ENCODE results near the gene COASY. TPM values are rescaled to one million over a fixed set of nuclear protein-coding genes. Genes with fewer than 3 reads are reported as not detected.

COASY gene
- total RNA-seq, 1 donor from 2014 or later, result 3.6 TPM

DNA sequence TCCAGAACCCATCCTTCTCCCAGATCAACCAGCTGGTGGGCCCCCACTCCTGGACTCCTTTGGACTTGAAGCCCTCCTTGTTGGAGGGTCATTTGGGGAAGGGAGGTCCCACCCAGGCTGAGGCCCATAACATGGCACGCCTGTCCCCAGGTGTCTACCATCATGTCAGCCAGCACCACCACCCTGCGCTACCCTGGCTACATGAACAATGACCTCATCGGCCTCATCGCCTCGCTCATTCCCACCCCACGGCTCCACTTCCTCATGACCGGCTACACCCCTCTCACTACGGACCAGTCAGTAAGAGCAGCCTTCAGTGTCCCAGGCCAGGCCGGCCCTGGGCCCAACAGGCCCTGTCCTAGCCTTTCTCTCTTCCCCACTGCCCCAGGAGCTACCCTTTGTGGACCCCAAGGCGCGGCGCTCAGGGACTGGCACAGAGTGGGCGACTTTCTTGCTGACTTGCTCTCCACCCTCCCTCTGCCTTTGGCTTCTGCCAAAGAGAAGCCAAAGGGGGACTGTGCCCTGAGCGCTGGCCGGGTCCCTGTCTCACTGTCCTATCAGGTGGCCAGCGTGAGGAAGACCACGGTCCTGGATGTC lies 51.8 kb downstream of the COASY start:
- DNase-seq, result no peak

Other genes with a start within 250 kb of the COASY start
- gene STAT3, start 173.7 kb upstream of the COASY start, total RNA-seq, result 25.1 TPM
- 7.8 TPM for gene CAVIN1, start 138.9 kb upstream of the COASY start, total RNA-seq
- 263 TPM for gene ATP6V0A1, start 103.3 kb upstream of the COASY start, total RNA-seq
- gene NAGLU, start 25.9 kb upstream of the COASY start, total RNA-seq, result 8.6 TPM
- gene HSD17B1, start 9.2 kb upstream of the COASY start, total RNA-seq, result 0.62 TPM
- gene MLX, start 5.0 kb downstream of the COASY start, total RNA-seq, result 25.1 TPM
- 6.6 TPM for gene PSMC3IP, start 15.6 kb downstream of the COASY start, total RNA-seq
- 54.9 TPM for gene RETREG3, start 47.2 kb downstream of the COASY start, total RNA-seq
- gene TUBG1, start 47.5 kb downstream of the COASY start, total RNA-seq, result 10.3 TPM
- 9.4 TPM for gene TUBG2, start 97.1 kb downstream of the COASY start, total RNA-seq
- 2.8 TPM for gene PLEKHH3, start 114.8 kb downstream of the COASY start, total RNA-seq
- 0.47 TPM for gene CCR10, start 119.7 kb downstream of the COASY start, total RNA-seq
- 7.5 TPM for gene CNTNAP1, start 120.4 kb downstream of the COASY start, total RNA-seq
- gene EZH1, start 182.9 kb downstream of the COASY start, total RNA-seq, result 23.2 TPM
- 14.3 TPM for gene RAMP2, start 199.1 kb downstream of the COASY start, total RNA-seq
- gene VPS25, start 211.3 kb downstream of the COASY start, total RNA-seq, result 24.5 TPM
- gene WNK4, start 218.5 kb downstream of the COASY start, total RNA-seq, result 0.31 TPM
- gene COA3, start 236.6 kb downstream of the COASY start, total RNA-seq, result 61.8 TPM
- 0.47 TPM for gene CNTD1, start 236.7 kb downstream of the COASY start, total RNA-seq